GM21786 (cell line): Measurements from ENCODE around the gene COL4A2.

Source experiments
- ATAC-seq: cut with Tn5 transposase; IDR thresholded peaks from one replicate; pipeline ENCODE4 v1.9.1; 2021; ENCODE audit not compliant: unreplicated experiment

Gene COL4A2

DNA sequence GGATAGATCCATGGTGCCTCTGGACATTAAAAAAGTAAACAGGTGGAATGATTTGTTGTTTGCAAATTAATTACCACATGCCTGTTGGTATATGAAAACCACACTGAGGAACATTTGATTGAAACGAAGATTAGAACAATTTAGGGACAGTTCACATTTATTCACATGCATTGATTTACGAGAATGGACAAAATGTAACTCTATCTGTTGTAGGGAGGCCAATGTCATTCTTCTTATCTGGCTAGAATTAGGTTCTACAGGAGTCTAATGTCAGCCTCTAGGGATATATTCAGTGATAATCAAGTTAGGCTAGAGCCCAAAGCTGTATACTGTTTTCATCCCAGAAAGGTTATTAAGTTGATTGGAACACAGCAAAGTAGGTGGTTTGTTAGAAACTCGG is 125.4 kb downstream of the COL4A2 start:
- ATAC-seq = no peak

GRCh38 chr13:110433014-110433413 is 125.9 kb downstream of the COL4A2 start:
- ATAC-seq = no peak

- no peak for ATAC-seq
Measured at GRCh38 chr13:110434629-110435028, 127.5 kb downstream of the COL4A2 start.

DNA sequence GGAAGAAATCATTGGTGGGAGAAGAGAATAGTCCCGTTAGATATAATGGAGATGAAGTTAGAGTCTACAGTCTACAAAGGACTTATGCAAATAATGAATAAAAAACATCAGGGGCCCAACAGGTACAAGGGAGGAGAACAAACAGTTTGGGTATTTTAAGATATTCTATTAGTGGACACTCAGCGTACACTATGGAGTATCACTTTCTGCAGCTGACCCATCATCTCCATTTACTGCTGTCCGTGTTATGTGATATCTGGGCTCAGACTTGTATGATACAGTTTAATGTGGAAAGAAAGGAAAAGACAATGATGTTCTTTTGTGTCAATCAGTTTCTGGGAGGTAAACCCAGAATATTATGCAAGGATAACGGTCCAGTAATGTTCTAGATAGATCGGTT is 128.2 kb downstream of the COL4A2 start:
- ATAC-seq = no peak

DNA sequence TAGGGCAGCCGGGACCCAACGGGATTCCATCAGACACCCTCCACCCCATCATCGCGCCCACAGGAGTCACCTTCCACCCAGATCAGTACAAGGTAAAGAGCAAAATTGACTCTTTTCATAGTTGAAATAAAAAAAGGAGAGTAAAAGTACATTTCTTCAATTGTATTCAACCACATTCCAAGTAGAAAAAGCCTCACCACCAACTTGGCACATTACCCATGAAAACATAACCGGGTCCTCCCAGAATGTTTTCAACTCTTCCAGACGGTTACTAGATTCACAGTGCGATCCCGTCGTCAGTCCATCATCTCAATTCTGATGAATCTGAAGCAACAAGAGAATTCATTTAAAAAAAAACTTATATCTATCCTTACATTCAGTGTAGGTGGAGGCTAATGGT is 129.2 kb downstream of the COL4A2 start:
- no peak for ATAC-seq

DNA sequence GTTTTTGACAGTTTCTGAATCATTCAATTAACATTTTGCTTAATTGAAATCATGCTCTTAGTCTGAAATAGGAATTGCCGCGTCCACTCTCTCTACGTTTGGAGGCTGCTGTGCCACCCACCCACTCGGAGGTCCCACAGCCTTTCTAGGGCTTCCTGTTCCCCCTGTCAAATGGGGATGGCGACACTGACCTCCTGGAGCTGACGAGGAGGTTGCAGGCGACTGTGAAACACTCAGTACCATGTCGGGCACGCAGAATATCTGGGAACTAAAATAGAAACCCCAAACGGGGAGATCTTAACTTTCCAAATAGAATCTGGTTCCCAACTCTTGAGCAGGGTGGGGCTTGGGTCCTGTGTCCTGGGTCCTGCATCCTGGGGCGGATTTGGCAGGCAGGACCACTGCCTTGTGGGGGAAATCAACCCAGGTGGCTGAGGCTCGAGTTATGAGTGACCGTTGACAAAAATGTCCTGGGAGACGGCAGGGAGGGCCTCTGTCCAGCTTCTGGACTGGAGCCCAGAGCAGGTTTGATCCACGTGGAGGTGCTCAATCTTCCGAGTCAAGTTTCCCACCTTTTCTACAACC is 129.8 kb downstream of the COL4A2 start:
- ATAC-seq = no peak

GRCh38 chr13:110438211-110438610 is 131.1 kb downstream of the COL4A2 start:
- ATAC-seq = no peak

DNA sequence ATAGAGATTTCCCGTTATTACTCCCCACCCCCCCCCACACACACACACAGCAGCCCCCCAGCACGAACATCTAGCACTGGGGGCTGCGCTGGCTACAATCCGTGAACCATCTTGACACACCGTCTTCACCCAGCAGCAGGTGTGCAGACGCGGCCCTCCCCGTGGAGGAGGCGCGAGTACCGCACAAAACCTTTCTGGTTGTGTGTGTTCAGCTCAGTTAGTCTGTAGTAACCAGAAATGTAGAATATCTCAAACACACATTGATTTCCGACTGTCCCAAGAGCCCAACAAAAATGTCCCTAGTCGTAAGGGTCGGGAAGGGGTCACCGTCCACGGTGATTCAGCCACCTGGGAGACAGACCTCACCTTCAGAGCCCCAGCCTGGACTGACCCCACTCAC is 131.7 kb downstream of the COL4A2 start:
- no peak for ATAC-seq

- ATAC-seq = no peak
Measured at GRCh38 chr13:110440946-110441731, 134.1 kb downstream of the COL4A2 start.

GRCh38 chr13:110442930-110443621 is 136.0 kb downstream of the COL4A2 start:
- no peak for ATAC-seq

DNA sequence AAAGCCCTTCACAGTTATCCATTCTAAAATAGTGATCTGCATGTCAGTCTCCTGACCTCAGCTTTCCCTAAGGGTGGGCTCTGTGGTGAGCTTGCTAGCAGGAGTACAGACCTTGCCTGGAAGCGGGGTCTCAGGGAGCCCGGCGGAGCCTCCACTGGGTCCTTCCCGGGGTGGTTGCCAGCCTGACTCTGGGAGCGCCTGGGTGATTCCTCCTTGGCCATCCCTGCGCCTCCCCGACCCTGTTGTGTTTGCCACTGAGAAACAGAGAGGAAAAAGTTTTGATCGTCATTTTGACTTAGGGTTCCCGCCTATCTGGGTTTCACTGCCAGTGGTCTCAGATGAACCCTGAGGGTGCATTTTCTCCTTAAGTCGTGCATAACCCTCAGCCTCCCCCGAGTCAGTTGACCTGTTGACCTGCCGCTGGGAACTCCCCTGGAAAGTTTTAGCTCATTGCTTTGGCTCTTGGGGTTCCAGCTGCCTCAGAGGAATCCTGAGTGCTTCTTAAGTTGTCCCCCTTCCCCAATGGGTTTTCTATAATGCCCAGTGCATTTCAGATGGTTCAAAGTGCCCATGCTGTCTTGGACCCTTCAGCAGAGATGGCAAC is 136.6 kb downstream of the COL4A2 start:
- peak; percentile 22 for ATAC-seq

- ATAC-seq = peak; percentile 50
Measured at GRCh38 chr13:110444226-110444653, 137.2 kb downstream of the COL4A2 start.

DNA sequence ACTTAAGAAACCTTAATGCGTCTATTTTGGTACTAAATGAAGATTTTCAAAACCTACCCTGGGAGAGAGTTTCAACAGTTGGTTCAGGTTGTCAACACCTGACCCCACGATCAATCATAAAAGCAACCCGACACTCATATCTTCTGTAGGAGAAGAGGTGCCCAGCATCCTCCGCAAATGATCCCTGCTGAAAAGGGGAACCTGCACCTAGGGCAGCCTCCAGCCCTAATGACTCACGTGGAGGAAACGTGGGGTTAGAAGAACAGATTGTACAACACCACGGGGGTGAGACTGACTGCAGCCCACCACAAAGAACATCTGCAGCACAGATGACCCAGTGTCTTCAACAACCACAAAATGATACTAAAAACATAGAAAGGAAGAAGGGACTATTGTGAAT is 138.1 kb downstream of the COL4A2 start:
- ATAC-seq = no peak

- ATAC-seq = no peak
Measured at GRCh38 chr13:110445722-110446574, 138.9 kb downstream of the COL4A2 start.

- ATAC-seq = no peak
Measured at GRCh38 chr13:110446575-110446890, 139.4 kb downstream of the COL4A2 start.

DNA sequence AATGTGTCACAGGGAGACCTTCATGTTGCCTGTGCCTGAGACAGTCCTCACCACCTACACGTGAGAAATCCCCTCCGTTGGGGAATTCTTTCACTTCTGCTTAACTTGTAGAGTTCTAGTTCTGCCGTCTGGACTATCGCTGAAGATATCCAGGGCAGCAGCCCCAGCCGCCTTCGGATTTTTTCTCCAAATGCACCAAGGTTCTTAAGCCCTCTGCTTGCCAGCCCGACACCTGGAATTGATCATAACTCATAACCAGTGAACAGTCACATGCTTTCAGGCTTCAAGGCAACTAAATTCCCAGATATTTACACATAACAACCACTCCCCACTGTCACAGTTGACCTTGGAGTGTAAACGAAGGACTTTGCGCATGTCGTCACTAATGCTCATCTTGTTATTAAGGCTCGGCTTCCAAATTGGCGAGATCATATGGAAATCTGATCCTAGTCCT is 140.0 kb downstream of the COL4A2 start:
- no peak for ATAC-seq

DNA sequence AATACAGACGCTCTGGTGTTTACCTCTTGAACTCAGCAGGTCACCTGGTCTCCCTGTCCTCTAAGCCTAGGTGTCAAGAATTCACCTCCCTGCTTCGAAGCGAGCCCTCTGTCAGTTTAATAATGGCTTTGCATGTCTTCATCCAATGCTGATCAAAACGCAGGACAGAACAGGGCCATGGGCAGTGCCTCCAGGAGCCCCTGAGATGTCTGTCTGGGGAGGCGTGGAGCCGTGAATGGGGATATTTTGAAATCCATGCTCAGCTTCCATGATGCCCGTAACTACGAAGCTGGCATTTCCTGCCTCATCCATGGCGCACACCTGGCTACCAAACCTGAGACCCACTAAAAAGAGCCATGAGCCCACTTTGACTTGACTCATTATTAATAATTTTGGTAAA is 140.7 kb downstream of the COL4A2 start:
- no peak for ATAC-seq

DNA sequence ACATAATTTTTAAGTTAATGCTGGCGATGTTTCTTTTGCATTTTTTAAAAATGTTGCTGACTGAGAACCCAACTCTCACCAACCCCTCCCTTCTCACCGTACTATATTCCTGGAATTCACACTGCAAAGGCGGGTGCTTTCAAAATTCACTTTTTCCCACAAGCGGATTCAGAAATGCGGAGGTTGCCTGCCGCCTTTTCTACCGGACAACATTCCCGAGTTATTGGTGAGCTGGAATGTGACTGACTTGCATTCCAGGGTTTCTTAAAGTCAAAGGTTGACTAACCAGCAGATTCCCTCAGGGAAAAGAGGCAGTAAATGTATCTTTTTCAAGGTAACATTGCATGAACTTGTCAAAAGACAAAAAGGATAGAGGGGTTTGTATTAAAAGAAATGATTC is 141.1 kb downstream of the COL4A2 start:
- no peak for ATAC-seq

GRCh38 chr13:110448677-110449076 is 141.6 kb downstream of the COL4A2 start:
- no peak for ATAC-seq

- no peak for ATAC-seq
Measured at GRCh38 chr13:110449219-110450015, 142.3 kb downstream of the COL4A2 start.
